H9 (cell line): ENCODE measurements around the gene ETV6. TPM values are rescaled to one million over a fixed set of nuclear protein-coding genes. Genes with fewer than 3 reads are reported as not detected.

ENCODE experiments used
- DNase-seq: peaks from one replicate; pipeline ENCODE4 v3.0.0-alpha.2; 2017
- H2AFZ ChIP-seq: one replicate; pipeline ENCODE4 v1.6.1; 2013; ENCODE audit warnings: mild to moderate bottlenecking, low read length, control low read depth, moderate library complexity
- H2AK5ac ChIP-seq: 2 replicates; pipeline ENCODE4 v1.6.1; 2013; ENCODE audit warnings: low read length, control low read depth, mixed read lengths; ENCODE audit not compliant: insufficient read length
- H2BK120ac ChIP-seq: one replicate; pipeline ENCODE4 v1.6.1; 2013; ENCODE audit warnings: low read depth, mild to moderate bottlenecking, low read length, control low read depth, inconsistent platforms; ENCODE audit not compliant: poor library complexity, severe bottlenecking
- H2BK12ac ChIP-seq: 2 replicates; pipeline ENCODE4 v1.6.1; 2013; ENCODE audit warnings: low read length, control low read depth, mixed read lengths, low read depth; ENCODE audit not compliant: insufficient read length
- H2BK15ac ChIP-seq: 2 replicates; pipeline ENCODE4 v1.6.1; 2013; ENCODE audit warnings: low read depth, low read length, control low read depth
- H2BK20ac ChIP-seq: one replicate; pipeline ENCODE4 v1.6.1; 2013; ENCODE audit warnings: low read depth, mild to moderate bottlenecking, low read length, control low read depth, inconsistent platforms; ENCODE audit not compliant: poor library complexity, severe bottlenecking
- H2BK5ac ChIP-seq: 2 replicates; pipeline ENCODE4 v1.6.1; 2013; ENCODE audit warnings: low read length, control low read depth, mixed read lengths; ENCODE audit not compliant: insufficient read length
- H3K14ac ChIP-seq: 2 replicates; pipeline ENCODE4 v1.6.1; 2013; ENCODE audit warnings: low read length, control low read depth; ENCODE audit not compliant: insufficient read depth
- H3K18ac ChIP-seq: 2 replicates; pipeline ENCODE4 v1.6.1; 2013; ENCODE audit warnings: low read depth, mild to moderate bottlenecking, mixed read lengths, low read length, control low read depth; ENCODE audit not compliant: insufficient read length
- H3K23ac ChIP-seq: 2 replicates; pipeline ENCODE4 v1.6.1; 2013; ENCODE audit warnings: low read length, control low read depth, mixed read lengths, low read depth; ENCODE audit not compliant: insufficient read length
- H3K23me2 ChIP-seq: 2 replicates; pipeline ENCODE4 v1.6.1; 2013; ENCODE audit warnings: low read depth, mild to moderate bottlenecking, mixed read lengths, low read length, control low read depth; ENCODE audit not compliant: insufficient read length, poor library complexity, severe bottlenecking
- H3K27ac ChIP-seq: 2 replicates; pipeline ENCODE4 v1.5.1; 2013; ENCODE audit warnings: low read length, control low read depth, mixed read lengths, low read depth; ENCODE audit not compliant: insufficient read length
- H3K27me3 ChIP-seq: 2 replicates; pipeline ENCODE4 v1.6.1; 2013; ENCODE audit warnings: low read length, control low read depth, inconsistent platforms; ENCODE audit not compliant: insufficient read depth
- H3K4ac ChIP-seq: 2 replicates; pipeline ENCODE4 v1.6.1; 2013; ENCODE audit warnings: low read depth, mild to moderate bottlenecking, control low read depth, inconsistent platforms, low read length, moderate library complexity
- H3K4me1 ChIP-seq: 2 replicates; pipeline ENCODE4 v1.6.1; 2013; ENCODE audit warnings: low read length, control low read depth, inconsistent platforms; ENCODE audit not compliant: insufficient read depth
- H3K4me2 ChIP-seq: 2 replicates; pipeline ENCODE4 v1.6.1; 2013; ENCODE audit warnings: low read length, control low read depth, mixed read lengths; ENCODE audit not compliant: insufficient read length, insufficient read depth
- H3K56ac ChIP-seq: 2 replicates; pipeline ENCODE4 v1.6.1; 2013; ENCODE audit warnings: low read depth, mild to moderate bottlenecking, mixed read lengths, low read length, control low read depth; ENCODE audit not compliant: insufficient read length
- H3K79me1 ChIP-seq: 2 replicates; pipeline ENCODE4 v1.6.1; 2013; ENCODE audit warnings: low read depth, mild to moderate bottlenecking, moderate library complexity, low read length, control low read depth, inconsistent platforms; ENCODE audit not compliant: insufficient read depth, poor library complexity, severe bottlenecking
- H3K79me2 ChIP-seq: 2 replicates; pipeline ENCODE4 v1.6.1; 2013; ENCODE audit warnings: low read length, control low read depth, inconsistent platforms; ENCODE audit not compliant: insufficient read depth
- H3K9ac ChIP-seq: 2 replicates; pipeline ENCODE4 v1.6.1; 2013; ENCODE audit warnings: low read length, control low read depth, mixed read lengths; ENCODE audit not compliant: insufficient read length; ENCODE audit errors: extremely low read depth
- H3K9me3 ChIP-seq: one replicate; pipeline ENCODE4 v1.6.1; 2013; ENCODE audit warnings: low read depth, low read length, inconsistent platforms; ENCODE audit not compliant: control insufficient read depth
- H3T11ph ChIP-seq: one replicate; pipeline ENCODE4 v1.6.1; 2013; ENCODE audit warnings: mild to moderate bottlenecking, low read length, control low read depth, inconsistent platforms
- H4K20me1 ChIP-seq: one replicate; pipeline ENCODE4 v1.6.1; 2013; ENCODE audit not compliant: control insufficient read depth, insufficient read length, insufficient read depth
- H4K5ac ChIP-seq: 2 replicates; pipeline ENCODE4 v1.6.1; 2013; ENCODE audit warnings: low read depth, mild to moderate bottlenecking, mixed read lengths, low read length, control low read depth; ENCODE audit not compliant: insufficient read length
- H4K8ac ChIP-seq: replicated peaks from 2 replicates; pipeline ENCODE4 v1.6.1; 2013; ENCODE audit warnings: low read length, control low read depth, mixed read lengths, low read depth; ENCODE audit not compliant: insufficient read length
- H4K91ac ChIP-seq: 2 replicates; pipeline ENCODE4 v1.6.1; 2013; ENCODE audit warnings: low read depth, mild to moderate bottlenecking, moderate library complexity, mixed read lengths, low read length, control low read depth; ENCODE audit not compliant: insufficient read length
- H3K27ac Mint-ChIP-seq, 3 experiments: 2 replicates in 2 of 3; 3 replicates in 1 of 3; pipeline ENCODE4 v1.8.0; 2020 to 2021; ENCODE audit warnings: mixed read lengths in 3 of 3, mild to moderate bottlenecking in 1 of 3, moderate library complexity in 1 of 3
- H3K27me3 Mint-ChIP-seq: 2 replicates; pipeline ENCODE4 v1.8.0; 2021; ENCODE audit warnings: low read depth, mild to moderate bottlenecking, moderate library complexity, mixed read lengths
- H3K36me3 Mint-ChIP-seq, 3 experiments: 2 replicates in 2 of 3; 3 replicates in 1 of 3; pipeline ENCODE4 v1.8.0; 2020 to 2021; ENCODE audit warnings: low read depth in 3 of 3, mixed read lengths in 3 of 3; ENCODE audit not compliant: insufficient read depth in 1 of 3
- H3K4me1 Mint-ChIP-seq, 2 experiments: 2 replicates each; pipeline ENCODE4 v1.8.0; 2020; ENCODE audit warnings: mixed read lengths in 2 of 2
- H3K4me3 Mint-ChIP-seq, 2 experiments: 2 replicates in 1 of 2; 3 replicates in 1 of 2; pipeline ENCODE4 v1.8.0; 2020 to 2021; ENCODE audit warnings: mild to moderate bottlenecking in 2 of 2, mixed read lengths in 2 of 2, moderate library complexity in 1 of 2
- H3K9me3 Mint-ChIP-seq, 2 experiments: 2 replicates in 1 of 2; 3 replicates in 1 of 2; pipeline ENCODE4 v1.8.0; 2020; ENCODE audit warnings: mild to moderate bottlenecking in 2 of 2, mixed read lengths in 2 of 2, moderate library complexity in 1 of 2
- CTCF ChIP-seq: fragments of 200-600 bp; sonication (generic); conservative IDR thresholded peaks from 3 replicates; pipeline ENCODE4 v1.8.0; 2021; ENCODE audit warnings: antibody characterized with exemption, mild to moderate bottlenecking
- WGBS: extraction: QIAGEN DNeasy Blood & Tissue Kit; methylation state at CpG from one replicate; pipeline ENCODE4 v1.1.7; 2013; ENCODE audit warnings: missing lambda C conversion rate, low lambda C conversion rate, mixed read lengths; ENCODE audit not compliant: insufficient read length; ENCODE audit errors: extremely low coverage; 5-methylcytosine and 5-hydroxymethylcytosine counted together
- total RNA-seq: library from RNA; stranded (reverse); gene quantifications from 2 replicates; pipeline ENCODE4 v1.2.1, GENCODE V29; 2021

Gene ETV6
- total RNA-seq, 1 experiment from 2014 or later = 28.7 TPM

- no peak overlapping the region for H3K18ac ChIP-seq
- Mint-ChIP-seq H3K4me3 (no peak overlapping the region), H3K9me3 (no peaks in the 10 kb centered on the region), H3K4me1 (peaks cover 47% of the 10 kb centered on the region in 2 experiments), H3K27me3 (no peaks in the 10 kb centered on the region), H3K36me3 (peaks cover 0 to 4% (median 4%) of the 10 kb centered on the region in 3 experiments; a peak in 1 of 7 replicates), H3K27ac (no peak overlapping the region)
- no peaks in the 10 kb centered on the region for H3K79me1 ChIP-seq
- H3K14ac ChIP-seq = no peak overlapping the region
- no peaks in the 10 kb centered on the region for H3K27me3 ChIP-seq
- H2BK120ac ChIP-seq = no peak overlapping the region
- no peak overlapping the region for H4K8ac ChIP-seq
- H3K23ac ChIP-seq = no peak overlapping the region
- H3K4me2 ChIP-seq = no peak overlapping the region
- H3K79me2 ChIP-seq = no peaks in the 10 kb centered on the region
- no peak overlapping the region for H4K91ac ChIP-seq
- no peak for DNase-seq
- H2BK5ac ChIP-seq = no peak overlapping the region
- H2BK15ac ChIP-seq = no peak overlapping the region
- H3K23me2 ChIP-seq = no peaks in the 10 kb centered on the region
- H3K9me3 ChIP-seq = no peaks in the 10 kb centered on the region
- no CpG with 5 or more reads among the region's 4 CpGs for WGBS
- H3K4me1 ChIP-seq = peaks cover 16% of the 10 kb centered on the region
- no peak overlapping the region for H2AK5ac ChIP-seq
- no peak overlapping the region for H3K27ac ChIP-seq
- H2BK20ac ChIP-seq = no peak overlapping the region
- H2AFZ ChIP-seq = no peak overlapping the region
- no peak overlapping the region for H4K5ac ChIP-seq
- H3K56ac ChIP-seq = no peak overlapping the region
- TF ChIP-seq CTCF = no peak
- no peak overlapping the region for H3T11ph ChIP-seq
- no peak overlapping the region for H2BK12ac ChIP-seq
- no peak overlapping the region for H3K9ac ChIP-seq
- no peak overlapping the region for H3K4ac ChIP-seq
- H4K20me1 ChIP-seq = no peaks in the 10 kb centered on the region
Measured at GRCh38 chr12:11754256-11754655, 104.8 kb downstream of the ETV6 start.
